Osteocyte (in vitro differentiated cells): Measurements from ENCODE around the gene RBM20. TPM values are rescaled to one million over a fixed set of nuclear protein-coding genes. Genes with fewer than 3 reads are reported as not detected.

Source experiments
- DNase-seq: peaks from one replicate; pipeline ENCODE4 v3.0.0; 2021; ENCODE audit warnings: mixed read lengths; ENCODE audit not compliant: unreplicated experiment; ENCODE audit errors: extremely low spot score
- H3K27ac Mint-ChIP-seq: one replicate; pipeline ENCODE4 v1.8.0; 2021; ENCODE audit warnings: mild to moderate bottlenecking, mixed read lengths; ENCODE audit not compliant: unreplicated experiment
- H3K27me3 Mint-ChIP-seq: one replicate; pipeline ENCODE4 v1.8.0; 2021; ENCODE audit warnings: mixed read lengths; ENCODE audit not compliant: unreplicated experiment
- H3K36me3 Mint-ChIP-seq: one replicate; pipeline ENCODE4 v1.8.0; 2021; ENCODE audit warnings: mixed read lengths; ENCODE audit not compliant: unreplicated experiment
- H3K4me1 Mint-ChIP-seq: one replicate; pipeline ENCODE4 v1.8.0; 2021; ENCODE audit warnings: mixed read lengths; ENCODE audit not compliant: unreplicated experiment
- H3K4me3 Mint-ChIP-seq: one replicate; pipeline ENCODE4 v1.8.0; 2021; ENCODE audit warnings: mild to moderate bottlenecking, moderate library complexity, mixed read lengths; ENCODE audit not compliant: unreplicated experiment
- H3K9me3 Mint-ChIP-seq: one replicate; pipeline ENCODE4 v1.8.0; 2021; ENCODE audit warnings: mixed read lengths; ENCODE audit not compliant: unreplicated experiment
- total RNA-seq: library from RNA; stranded (reverse); gene quantifications from 2 replicates; pipeline ENCODE4 v1.2.1, GENCODE V29; 2021
- TF ChIP-seq, protein P1 (sequence below): fragments of 200-600 bp; sonication (generic); IDR thresholded peaks from 2 replicates; pipeline ENCODE4 v1.5.0; 2021; ENCODE audit warnings: antibody characterized with exemption, mild to moderate bottlenecking, moderate library complexity

Gene RBM20
- total RNA-seq, 1 donor from 2014 or later, result 1.6 TPM

DNA sequence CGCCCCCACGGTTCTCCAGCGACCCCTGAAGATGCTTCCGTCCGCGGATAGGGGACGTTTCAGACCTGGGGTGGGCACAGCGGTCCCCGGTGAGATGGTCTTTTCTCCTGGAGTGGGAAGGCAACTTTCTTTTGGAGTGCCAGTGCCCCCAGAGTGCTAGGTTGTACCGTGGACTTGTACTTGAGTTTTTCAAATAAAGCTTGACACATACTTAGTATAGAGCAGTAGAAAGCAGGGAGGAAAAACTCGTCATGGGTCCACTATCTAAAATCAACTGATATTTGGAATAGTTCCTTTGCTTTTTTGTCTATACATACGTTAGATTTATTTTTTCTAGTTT, 28.4 kb downstream of the RBM20 start:
- H3K4me3 Mint-ChIP-seq, result peak overlapping the region; percentile 82
- H3K27ac Mint-ChIP-seq, result no peak overlapping the region
- TF ChIP-seq, protein P1, sequence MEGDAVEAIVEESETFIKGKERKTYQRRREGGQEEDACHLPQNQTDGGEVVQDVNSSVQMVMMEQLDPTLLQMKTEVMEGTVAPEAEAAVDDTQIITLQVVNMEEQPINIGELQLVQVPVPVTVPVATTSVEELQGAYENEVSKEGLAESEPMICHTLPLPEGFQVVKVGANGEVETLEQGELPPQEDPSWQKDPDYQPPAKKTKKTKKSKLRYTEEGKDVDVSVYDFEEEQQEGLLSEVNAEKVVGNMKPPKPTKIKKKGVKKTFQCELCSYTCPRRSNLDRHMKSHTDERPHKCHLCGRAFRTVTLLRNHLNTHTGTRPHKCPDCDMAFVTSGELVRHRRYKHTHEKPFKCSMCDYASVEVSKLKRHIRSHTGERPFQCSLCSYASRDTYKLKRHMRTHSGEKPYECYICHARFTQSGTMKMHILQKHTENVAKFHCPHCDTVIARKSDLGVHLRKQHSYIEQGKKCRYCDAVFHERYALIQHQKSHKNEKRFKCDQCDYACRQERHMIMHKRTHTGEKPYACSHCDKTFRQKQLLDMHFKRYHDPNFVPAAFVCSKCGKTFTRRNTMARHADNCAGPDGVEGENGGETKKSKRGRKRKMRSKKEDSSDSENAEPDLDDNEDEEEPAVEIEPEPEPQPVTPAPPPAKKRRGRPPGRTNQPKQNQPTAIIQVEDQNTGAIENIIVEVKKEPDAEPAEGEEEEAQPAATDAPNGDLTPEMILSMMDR, result no peak

DNA sequence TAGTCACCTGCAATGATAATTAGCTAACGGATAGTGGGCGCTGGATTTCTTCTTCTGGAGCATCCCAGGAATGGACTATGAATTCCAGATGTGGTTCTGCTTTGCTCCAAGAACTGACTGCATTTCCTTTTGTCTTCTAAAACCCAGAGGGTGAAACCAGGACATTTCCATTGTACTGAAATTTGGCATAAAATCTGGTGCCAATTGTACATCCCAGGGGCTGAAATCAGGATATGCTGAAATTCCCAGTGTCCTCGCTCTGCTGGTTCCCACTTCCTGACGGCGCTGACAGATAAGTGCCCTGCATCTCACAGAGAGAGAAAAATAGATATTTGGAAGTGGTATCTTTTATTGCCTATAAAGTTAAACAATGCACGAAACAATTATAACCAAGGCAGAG, 31.9 kb downstream of the RBM20 start:
- Mint-ChIP-seq H3K27me3 (no peaks in the 10 kb centered on the region), H3K4me3 (no peak overlapping the region), H3K4me1 (peaks cover 8% of the 10 kb centered on the region), H3K36me3 (no peaks in the 10 kb centered on the region), H3K9me3 (no peaks in the 10 kb centered on the region), H3K27ac (no peak overlapping the region)
- TF ChIP-seq, protein P1, result no peak
- no peak for DNase-seq

More for the DNA sequence above, 28.4 kb downstream of the RBM20 start:
- H3K36me3 Mint-ChIP-seq, result no peaks in the 10 kb centered on the region
- H3K9me3 Mint-ChIP-seq, result no peaks in the 10 kb centered on the region
- H3K4me1 Mint-ChIP-seq, result peaks cover 11% of the 10 kb centered on the region
- no peaks in the 10 kb centered on the region for H3K27me3 Mint-ChIP-seq
- no peak for DNase-seq

DNA sequence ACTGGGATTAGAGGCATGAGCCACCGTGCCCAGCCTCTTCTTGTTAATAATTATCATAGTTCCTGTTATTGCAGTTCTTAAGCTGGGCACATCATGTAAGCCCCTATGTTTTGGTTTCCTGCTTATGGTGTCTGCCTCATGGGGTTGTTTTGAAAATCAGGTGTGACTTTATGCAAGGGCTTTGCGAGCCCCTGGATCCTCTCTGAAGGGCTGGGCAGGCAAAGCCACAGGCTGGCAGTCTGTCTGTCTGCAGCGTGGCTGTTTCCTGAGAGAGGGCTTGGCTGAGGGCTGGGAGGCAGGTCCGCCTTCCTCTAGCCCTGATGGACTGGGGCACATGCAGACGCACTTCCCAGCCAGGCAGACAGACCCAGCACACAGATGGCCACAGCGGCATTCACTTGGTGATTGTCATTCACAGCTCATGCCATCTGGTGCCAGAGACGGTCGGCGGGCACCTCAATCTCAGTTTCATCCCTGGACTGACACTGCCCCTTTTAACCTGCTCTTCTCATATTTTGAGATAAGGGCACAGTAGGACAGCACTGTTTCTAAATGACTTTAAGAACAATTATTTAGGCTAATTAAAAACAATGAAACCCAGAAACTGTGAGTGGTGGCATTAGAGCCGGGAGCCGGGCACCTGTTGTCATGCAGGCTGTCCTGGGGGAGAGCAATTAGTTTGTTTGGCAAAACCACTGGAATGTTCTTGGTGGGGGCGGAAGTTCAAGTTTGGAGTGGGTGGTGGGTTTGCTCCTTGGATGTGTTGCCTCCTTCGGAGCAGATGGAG, 35.5 kb downstream of the RBM20 start:
- no peaks in the 10 kb centered on the region for H3K9me3 Mint-ChIP-seq
- peaks cover 5% of the 10 kb centered on the region for H3K4me1 Mint-ChIP-seq

DNA sequence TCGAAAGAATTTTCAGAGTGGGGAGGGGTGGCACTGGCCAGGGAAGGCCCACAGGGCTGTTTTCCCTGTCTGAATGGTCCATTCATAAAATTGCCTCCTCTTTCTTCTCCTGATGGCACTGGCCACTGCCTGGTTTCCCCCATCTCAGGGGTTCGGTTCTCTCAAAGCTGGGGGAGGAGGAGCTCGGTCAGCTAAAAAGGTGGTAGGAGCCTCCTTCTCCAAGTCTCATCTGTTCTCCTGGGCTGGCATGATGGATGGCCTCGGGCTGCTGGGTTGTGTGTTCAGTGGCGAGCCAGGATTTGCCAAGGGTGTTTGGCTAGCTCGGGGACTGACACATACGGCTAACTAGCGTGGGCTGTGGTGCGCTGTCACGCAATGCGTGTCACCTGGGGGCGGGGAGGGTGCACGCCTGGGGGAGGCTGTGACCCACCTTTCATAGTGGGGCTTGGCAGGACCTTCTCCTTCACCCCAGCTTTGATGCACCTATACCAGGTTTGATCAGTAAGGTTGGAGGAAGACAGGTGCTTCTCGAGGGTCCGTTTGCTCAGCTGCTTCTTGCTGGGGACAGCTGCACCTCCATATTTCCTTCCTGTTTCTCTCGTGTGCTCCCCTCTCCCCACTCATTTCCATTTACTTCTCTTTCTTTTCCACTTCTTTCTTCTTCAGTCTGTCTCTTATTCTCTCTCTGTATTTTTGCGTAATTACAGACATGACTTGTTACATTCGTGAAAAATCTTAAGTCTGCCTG, 36.3 kb downstream of the RBM20 start:
- no peak overlapping the region for H3K4me3 Mint-ChIP-seq
- DNase-seq, result no peak
- no peaks in the 10 kb centered on the region for H3K27me3 Mint-ChIP-seq
- peaks cover 13% of the 10 kb centered on the region for H3K4me1 Mint-ChIP-seq
- H3K36me3 Mint-ChIP-seq, result no peaks in the 10 kb centered on the region
- H3K27ac Mint-ChIP-seq, result no peak overlapping the region
- TF ChIP-seq, protein P1, result no peak
- H3K9me3 Mint-ChIP-seq, result no peaks in the 10 kb centered on the region

More for the DNA sequence above, 35.5 kb downstream of the RBM20 start:
- no peak for DNase-seq
- H3K4me3 Mint-ChIP-seq, result no peak overlapping the region
- TF ChIP-seq, protein P1, result no peak
- H3K27ac Mint-ChIP-seq, result no peak overlapping the region
- no peaks in the 10 kb centered on the region for H3K36me3 Mint-ChIP-seq
- no peaks in the 10 kb centered on the region for H3K27me3 Mint-ChIP-seq

DNA sequence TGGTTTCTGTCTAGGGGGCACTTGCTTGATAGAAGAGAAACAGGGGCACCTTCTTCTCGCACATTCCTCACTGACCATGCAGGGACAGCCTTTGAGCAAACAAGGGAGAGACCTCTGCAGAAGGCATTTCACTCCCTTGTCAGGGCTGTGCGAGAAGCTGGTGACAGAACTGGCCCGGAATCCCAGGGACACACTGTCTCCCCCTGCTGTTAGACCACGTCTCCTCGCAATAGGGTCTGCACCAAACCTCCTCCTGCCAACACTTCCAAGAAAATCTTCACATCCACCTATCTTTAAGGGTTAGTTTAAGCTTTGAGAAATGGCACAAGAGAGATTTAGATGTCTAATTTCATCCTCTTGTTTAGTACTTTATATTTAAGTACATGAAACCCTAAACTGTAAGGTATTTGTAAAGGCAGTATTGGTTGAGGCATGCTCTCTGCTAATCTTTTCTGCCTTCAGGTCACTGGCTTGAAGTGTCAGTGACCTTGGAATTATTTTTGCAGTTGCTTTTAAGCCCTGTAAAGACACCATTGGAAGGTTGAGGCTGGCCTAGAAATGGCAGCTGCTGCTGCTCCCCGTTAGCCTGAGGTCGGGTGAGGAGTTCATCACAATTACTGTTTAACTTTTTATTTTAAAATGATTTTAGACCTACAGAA, 37.0 kb downstream of the RBM20 start:
- Mint-ChIP-seq H3K27me3 (no peaks in the 10 kb centered on the region), H3K4me1 (peaks cover 20% of the 10 kb centered on the region), H3K4me3 (no peak overlapping the region), H3K9me3 (no peaks in the 10 kb centered on the region), H3K27ac (no peak overlapping the region), H3K36me3 (no peaks in the 10 kb centered on the region)
- DNase-seq, result no peak
- TF ChIP-seq, protein P1, result peak; percentile 68
